ENCODE results near the gene BET1L.
A peak's percentile ranks its signal among the peaks of the same experiment; 100 is the strongest.
"Not testable (repeated sequence)": the region's sequence is repeated elsewhere in the genome, so short reads cannot be mapped to it uniquely, and the experiment has no call there.

BET1L gene, protein sequence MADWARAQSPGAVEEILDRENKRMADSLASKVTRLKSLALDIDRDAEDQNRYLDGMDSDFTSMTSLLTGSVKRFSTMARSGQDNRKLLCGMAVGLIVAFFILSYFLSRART

DNA sequence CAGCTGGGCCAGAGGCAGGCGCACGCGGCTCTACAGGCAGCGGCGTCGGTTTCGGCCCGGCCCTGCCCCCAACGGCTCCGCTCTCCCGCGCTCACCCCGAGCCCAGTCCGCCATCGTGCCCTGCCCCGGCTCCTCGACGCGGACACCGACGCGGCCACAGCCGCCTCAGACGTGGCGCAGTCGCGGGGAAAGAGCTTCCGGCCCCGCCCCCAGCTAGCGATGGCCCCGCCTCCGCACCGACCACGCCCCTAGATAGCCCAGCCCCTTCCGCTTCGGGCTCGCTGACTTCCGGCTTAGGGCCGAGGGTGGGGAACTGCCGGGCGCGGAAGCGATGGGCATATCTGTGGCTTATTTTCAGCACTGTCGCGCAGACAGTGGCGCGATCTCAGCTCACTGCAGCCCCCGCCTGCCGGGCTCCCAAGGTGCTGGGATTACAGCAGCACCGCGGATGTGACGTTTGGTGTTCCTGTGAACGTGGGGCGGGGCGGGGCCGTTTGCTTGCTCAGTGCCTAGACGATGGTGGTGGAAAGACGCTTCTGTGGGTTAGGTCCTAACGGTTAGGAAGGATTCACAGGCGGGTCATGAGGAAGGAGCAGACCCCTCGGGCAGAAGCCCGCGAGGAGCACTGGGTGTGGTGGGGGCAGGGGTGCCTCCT, at the start of gene BET1L, which contains the start of gene RIC8A:
Gene BET1L, minus strand, starts transcription at position 192 of the 655 bp plus-strand sequence. Its CDS starts 78 bp downstream, at position 114.
Gene RIC8A, plus strand, starts transcription at position 501 of the 655 bp plus-strand sequence. CDS start 1,147 bp downstream, outside the sequence.
- DNase-seq (ENCODE audit: low spot score), result peak; percentile 93
- FAIRE-seq, result peak; percentile 20

DNA sequence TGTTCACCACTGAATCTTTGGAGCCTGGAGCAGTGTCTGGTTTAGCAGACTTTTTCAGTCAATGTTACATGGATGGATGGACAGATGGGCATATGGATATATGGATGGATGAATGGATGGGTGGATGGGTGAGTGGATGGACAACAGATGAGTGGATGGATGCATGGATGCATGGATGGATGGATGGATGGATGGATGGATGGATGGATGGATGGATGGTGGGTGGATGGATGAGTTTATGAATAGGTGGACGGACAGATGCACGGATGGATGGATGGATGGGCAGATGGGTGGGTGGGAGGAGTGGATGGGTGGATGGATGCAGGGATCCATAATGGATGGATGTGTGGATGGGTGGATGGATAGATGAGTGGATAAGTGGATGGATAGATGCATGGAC, 48.6 kb upstream of the BET1L start:
- no peak for DNase-seq (ENCODE audit: low spot score)
- FAIRE-seq, result no peak

DNA sequence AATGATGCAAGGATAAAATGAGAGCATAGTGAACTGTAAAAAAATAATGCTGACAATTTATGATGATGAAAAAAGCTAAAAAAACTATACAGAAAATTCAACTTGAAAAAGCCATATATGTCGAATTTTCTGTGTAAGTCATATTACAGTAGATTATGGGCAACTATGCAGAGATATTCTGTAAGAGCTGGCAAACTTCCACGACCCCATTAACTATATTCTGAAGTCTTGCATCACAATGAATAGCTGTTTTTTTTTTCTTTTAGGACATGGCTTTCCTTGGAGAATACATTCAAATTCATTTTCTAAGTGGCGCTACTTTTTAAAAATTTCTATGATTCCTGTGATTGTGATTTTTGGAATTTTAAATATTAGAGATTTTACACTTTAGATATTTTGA, 48.0 kb upstream of the BET1L start:
- no peak for FAIRE-seq
- DNase-seq (ENCODE audit: low spot score), result no peak

DNA sequence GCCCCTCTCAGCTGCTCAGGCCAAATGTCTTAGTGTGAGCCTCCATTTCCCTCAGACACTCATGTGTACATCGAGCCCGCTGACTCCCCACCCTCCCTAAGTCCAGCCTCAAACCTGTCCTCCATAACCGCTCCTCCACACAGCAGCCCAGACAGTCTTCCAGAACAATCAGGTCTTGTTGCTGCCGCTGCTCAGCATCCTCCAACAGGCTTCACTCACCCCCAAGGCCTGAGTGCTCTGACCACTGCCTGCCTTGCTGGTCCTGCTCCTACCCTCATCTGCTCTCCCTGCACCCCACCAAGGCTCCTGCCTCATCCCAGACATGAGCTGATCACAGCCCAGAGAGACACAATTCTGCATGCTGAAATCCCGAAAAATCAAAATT, 46.7 kb upstream of the BET1L start:
- FAIRE-seq (no peak), DNase-seq (ENCODE audit: low spot score) (no peak)

DNA sequence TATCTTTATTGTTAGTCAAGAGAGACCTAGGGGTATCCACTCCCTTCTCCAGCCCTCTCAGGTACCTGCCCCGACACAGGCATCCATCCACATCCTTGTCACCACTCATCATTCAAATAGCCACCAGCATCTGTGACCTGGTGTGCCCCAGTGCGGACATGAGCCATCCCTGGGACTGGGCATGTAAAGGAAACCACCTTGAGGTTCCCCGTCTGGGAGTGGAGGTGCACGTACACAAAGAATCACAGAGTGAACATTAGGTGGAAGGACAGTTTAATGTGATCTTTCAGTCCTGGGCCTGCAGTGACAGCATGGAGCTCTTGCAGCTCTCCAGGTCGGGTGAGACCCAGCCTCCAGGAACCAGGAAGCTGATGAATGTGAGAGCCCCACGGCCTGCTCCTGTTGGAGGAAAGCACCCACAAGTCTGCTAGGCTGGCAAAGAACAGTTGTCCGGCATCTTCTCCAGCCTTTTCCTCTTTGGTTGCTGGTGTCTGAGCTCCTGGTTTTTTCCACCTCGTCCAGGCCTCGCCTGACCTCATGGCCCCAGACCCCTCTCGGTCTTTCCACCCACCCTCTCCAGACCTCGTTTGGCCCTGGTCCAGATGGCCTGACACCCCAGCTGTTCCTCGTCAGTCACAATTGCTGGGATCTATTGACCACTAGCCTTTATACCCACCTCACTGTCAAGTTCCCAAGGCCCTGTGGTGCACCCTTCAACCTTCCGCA, 46.1 kb upstream of the BET1L start:
- DNase-seq (ENCODE audit: low spot score), result no peak
- no peak for FAIRE-seq

DNA sequence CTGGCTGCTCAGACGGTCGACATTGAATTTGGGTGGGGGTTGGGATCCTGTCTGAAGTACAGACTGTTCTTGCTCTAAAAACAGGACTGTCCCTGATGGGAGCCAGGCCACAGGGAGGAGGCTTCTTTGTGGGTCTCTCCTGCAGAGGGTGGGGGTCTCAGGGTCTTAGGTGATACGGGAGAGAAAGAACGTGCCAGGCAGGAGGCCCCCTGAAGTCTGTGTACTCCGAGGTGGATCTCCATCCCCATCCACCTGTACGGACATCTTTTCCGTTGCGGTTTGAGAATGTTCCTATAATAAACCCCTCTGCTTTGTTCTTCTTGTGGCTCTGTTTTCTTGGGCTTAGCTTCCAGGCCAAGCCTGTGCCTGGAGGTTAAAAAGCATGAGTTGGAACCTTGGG, 45.5 kb upstream of the BET1L start:
- FAIRE-seq (no peak), DNase-seq (ENCODE audit: low spot score) (no peak)

DNA sequence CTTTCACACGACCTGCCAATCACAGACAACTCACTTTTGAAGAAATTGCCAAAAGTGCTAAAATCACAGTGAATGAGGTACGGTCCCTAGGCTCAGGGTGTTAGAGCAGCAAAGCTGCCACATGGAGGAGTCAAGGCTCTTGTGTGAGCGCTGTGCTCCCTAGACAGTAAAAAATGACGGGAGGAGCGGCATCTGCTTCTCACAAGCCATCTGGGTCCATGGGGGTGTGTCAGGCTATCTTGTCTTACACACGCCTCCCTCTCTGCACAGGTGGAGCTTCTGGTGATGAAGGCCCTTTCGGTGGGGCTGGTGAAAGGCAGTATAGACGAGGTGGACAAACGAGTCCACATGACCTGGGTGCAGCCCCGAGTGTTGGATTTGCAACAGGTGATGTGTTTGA, 44.4 kb upstream of the BET1L start:
- no peak for DNase-seq (ENCODE audit: low spot score)
- no peak for FAIRE-seq

DNA sequence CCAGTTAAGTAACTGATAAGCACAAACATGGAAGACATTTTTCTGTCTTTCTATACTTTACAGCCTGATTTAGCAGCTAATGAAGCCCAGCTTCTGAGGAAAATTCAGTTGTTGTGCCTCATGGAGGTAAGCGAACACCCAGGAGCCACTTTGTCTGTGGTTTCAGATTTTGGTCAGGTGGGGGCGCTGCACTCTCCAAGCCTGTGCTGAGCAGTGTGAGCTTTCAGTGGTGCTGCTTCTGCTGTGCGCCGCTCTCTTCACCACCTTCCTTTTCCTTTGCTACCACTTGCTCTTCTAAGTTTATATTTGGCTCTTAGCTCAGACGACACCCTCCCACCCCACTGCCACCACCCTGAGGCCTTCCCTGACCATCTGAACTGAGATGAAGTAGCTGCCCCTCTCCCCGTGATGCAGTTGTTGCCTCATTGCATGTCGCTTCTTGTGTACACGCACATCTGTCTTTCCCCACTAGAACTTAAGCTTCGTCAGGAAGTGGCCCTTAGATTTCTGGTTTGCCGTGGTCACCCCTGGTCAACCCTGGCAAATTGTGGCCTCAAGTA, 43.6 kb upstream of the BET1L start:
- no peak for FAIRE-seq

DNA sequence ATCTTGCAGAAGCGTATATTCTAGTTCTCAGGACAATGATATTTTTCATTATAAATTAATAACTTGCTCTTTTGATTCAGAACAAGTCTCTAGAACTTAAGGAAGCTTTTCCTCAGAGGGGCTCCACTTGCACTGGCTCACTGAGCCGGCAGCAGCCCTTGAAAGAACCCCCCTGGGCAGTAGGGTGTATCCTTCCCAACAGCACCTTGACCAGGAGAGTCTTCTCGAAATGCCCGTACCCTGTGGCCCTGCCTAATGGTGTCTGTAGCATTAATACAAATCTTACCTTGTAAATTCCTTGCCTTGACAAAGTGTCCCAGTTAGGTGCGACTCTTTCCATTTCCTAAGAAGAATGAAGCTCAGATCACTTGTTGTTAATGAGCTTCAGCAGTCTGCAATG, 43.1 kb upstream of the BET1L start:
- DNase-seq (ENCODE audit: low spot score) (no peak), FAIRE-seq (no peak)

More for the DNA sequence above, 43.6 kb upstream of the BET1L start:
- DNase-seq (ENCODE audit: low spot score), result peak; percentile 20

DNA sequence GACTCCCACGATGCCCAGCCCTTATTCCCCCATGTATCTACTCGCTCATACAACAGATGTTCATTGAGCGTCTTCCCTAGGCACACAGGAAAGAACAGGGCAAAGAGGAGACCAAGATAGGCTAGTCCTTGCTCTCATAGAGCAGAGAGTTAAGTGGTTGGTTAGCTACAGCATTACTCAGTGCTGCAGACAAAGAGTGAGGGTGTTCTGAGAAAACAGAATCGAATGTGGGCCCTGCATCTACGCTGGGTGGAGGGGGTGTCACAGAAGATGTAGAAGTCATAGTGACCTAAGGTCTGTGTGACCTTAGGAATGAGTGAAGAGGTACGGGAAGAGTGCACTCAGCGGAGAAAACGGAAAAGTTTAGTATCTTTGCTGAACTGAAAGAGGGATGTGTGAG, 41.9 kb upstream of the BET1L start:
- DNase-seq (ENCODE audit: low spot score) (no peak), FAIRE-seq (no peak)

DNA sequence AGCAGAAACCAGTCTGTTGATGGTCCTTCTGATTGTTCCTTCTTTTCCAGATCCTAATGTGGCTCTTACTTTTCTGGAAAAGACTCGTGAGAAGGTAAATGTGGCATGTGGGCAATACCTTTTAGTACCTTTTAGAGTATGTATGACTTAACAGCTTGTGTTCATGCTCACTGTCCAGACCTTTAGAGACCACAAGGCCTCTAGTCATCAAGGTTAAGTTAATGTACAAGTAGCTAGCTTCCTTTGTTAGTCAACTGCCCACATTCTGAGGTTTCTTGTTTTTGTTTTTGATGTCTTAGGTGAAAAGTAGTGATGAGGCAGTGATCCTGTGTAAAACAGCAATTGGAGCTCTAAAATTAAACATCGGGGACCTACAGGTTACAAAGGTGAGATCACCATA, 37.2 kb upstream of the BET1L start:
- FAIRE-seq, result no peak
- no peak for DNase-seq (ENCODE audit: low spot score)

DNA sequence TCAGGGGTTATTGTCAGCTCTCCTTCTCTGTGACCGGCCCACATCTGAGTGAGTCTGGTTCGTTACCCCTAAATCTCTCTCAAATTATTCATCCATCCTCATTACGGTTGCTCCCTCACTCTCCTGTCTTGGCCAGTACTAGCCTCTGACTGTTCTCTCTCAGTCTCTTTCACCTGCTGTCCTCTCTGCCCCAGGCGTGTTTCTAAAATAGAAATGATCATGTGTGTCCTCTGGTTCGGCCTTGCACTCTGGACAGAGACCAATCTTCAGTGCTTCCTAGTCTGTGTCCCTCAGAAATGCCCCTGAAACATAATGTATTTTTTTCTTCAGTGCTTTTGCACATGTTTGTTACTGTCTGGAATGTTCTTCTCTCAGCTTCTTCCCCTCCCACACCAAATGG, 34.4 kb upstream of the BET1L start:
- FAIRE-seq, result no peak
- no peak for DNase-seq (ENCODE audit: low spot score)

DNA sequence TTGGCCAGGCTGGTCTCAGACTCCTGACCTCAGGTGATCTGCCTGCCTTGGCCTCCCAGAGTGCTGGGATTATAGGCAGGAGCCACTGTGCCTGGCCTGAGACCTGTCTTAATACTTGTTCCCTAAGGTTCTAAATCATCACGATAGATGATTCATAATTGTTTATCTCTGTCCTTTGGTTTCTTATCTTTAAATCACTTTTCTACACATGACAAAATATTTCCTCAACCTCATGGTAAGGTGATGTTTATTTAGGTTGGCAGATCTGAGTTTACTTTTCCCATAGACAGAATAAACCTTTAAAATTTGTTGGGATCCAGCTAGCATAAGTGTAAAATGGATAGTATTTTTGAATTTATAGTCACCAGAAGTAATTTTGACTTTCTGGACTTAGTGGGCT, 33.1 kb upstream of the BET1L start:
- FAIRE-seq (no peak), DNase-seq (ENCODE audit: low spot score) (no peak)

DNA sequence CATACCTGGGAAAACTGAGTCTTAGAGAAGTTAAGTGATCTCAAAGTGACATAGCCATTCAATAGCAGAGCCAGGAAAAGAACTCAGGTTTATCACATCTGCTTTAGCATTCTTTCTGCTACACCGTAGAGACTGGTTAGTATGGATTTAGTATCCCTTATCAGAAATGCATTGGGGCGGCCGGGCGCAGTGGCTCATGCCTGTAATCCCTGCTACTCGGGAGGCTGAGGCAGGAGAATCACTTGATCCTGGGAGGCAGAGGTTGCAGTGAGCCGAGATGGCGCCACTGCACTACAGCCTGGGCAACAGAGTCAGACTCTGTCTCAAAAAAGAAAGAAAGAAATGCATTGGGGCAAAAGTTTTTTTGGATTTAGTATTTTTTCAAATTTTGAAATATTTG, 31.1 kb upstream of the BET1L start:
- FAIRE-seq; DNase-seq (ENCODE audit: low spot score): not testable (repeated sequence)

DNA sequence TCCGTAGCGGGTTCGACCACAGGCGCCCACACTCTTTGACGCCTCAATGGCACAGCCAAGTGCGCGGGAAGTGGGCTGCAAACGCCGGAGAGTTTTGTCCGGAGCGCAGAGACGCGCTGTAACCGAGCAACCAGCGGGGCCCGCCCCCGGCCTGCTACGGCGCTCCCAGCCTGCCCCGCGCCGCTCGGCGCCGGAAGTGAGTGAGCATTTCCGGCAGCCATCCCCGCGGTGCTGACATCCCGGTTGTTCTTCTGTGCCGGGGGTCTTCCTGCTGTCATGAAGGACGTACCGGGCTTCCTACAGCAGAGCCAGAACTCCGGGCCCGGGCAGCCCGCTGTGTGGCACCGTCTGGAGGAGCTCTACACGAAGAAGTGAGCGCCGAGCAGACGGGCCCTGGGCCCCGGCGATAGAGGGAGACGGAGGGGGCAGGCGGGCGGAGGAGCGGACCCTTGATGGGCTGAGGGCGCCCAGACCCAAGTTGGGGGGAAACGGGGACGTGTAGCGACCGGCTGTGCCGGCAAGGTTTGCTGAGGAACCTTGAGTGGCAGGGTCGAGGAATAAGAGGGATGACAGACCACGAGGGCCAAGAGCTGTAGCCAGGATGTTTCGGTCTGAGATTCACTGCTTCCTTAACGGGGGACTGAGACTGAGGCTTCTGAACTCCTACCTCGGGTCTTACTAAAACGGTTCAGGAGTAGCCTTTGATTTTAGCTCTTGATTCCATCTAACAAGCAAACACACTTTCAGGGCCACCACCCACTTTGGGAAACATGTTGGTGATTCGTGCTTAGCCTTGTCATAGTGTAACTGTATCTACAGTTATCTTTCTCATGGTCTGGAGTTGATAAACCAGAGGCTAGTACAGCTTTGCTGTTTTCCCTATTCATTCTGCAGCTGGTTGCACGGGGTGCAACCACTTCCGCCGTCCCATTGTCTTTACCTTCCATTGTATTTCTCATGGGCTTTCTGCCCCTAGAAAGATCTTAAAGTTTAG, 29.9 kb upstream of the BET1L start, which contains the start of gene PSMD13:
Gene PSMD13, plus strand, starts transcription at position 203 of the 994 bp plus-strand sequence. Its CDS starts 74 bp downstream, at position 277.
- no peak for FAIRE-seq
- DNase-seq (ENCODE audit: low spot score), result peak; percentile 86

DNA sequence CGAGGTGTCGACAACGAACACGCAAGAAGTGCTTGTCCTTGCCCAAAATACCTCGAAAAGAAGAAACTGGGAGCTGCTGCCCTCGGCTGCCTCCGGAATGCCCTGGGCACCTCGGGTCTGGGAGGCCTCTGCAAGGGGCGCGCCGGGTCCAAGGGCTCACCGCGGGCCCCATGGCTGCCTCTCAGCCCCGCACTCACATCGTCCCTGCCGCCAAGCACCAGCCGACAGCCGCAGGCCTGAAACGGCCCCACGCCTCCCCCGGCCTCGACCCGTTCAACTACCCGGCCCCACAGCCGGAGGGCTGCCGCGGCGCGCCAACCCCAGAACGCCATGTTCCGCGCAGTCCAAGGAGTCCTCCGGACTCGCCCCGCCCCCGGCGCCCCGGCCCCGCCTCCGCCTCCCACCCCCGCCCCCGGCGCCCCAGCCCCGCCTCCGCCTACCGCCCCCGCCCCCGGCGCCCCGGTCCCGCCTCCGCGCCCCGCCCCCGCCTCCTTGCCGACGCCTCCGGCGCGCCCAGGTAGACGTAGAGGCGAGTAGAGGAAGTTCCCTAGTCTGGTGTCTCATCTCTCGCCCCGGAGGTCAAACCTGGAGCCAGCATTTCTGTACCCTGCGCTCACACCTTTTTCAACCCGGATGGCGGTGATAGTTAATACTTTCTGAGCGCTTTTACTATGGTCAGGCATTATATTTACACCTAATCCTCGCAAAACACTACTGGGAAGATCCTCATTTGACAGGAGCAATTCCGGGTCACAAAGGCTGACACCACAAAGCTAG, 29.0 kb upstream of the BET1L start, which contains the start of gene SIRT3:
Gene SIRT3, minus strand, starts transcription at position 346 of the 777 bp plus-strand sequence. Its CDS starts 14 bp downstream, at position 332.
- FAIRE-seq (no peak), DNase-seq (ENCODE audit: low spot score) (peak; percentile 90)

DNA sequence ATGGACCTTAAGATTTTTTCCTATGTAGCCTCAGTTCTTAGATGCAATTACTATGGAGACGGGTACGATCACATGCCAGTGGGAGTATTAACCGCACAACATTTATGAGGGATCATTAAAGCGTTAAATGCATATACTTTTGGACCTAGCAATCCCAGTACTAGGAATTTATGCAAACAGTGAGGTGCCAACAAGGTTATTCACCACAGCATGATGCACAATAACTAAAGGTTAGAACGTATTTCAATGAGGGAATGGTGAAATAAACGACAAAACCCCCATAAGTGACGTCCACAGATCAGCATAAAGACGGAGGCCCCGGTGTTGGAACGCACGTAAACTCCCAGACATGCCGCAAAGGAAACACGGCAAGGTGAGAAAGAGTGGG, 28.4 kb upstream of the BET1L start:
- no peak for FAIRE-seq
- no peak for DNase-seq (ENCODE audit: low spot score)

DNA sequence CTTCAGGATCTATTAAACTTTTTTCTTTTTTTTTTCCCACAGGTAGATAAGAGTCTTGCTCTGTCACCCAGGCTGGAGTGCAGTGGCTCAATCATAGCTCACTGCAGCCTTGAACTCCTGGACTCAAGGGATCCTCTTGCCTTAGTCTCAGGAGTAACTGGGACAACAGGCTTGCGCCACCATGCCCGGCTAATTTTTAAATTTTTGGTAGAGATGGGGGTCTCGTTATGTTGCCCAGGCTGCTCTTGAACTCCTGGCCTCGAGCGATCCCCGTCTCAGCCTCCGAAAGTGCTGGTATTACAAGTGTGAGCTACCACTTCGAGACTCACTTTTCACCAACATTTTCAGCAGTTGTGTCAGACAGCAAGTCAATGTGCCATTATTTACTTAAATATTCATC, 28.0 kb upstream of the BET1L start:
- DNase-seq (ENCODE audit: low spot score) (no peak), FAIRE-seq (no peak)

DNA sequence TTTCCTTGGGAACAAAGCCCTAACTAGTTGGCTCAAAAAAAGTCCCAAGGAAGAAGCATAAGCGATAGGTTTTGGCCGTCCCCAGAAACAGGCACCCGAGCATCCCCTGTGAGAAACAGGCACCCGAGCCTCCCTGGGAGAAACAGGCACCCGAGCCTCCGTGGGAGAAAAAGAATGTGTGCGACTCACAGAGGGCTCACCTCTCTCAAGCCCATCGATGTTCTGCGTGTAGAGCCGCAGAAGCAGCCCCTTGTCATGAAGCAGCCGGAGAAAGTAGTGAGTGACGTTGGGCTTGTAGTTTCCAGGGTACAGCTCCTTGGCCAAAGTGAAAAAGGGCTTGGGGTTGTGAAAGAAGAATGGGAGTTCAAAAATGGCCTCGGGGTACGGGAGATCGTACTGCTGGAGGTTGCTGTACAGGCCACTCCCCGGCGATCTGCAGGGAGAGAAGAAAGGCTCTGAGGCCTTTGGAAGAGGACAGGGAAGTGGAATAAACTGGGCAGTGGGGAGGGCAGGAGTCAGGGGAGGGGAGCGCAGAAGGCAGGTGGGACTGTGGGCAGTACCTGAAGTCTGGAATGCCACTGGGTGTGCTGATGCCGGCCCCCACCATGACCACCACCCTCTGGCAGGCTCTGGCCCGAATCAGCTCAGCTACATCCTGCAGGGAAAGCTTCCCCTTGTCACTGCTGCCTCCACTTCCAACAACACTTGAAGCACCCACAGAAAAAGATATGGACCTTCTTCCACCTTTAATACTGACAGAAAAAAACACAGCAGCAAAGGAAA, 25.8 kb upstream of the BET1L start:
- no peak for FAIRE-seq
- no peak for DNase-seq (ENCODE audit: low spot score)
